Non-pigmented ciliary epithelial cell (primary cell): ENCODE data around the gene BPGM.
"Not testable (repeated sequence)": the region's sequence is repeated elsewhere in the genome, so short reads cannot be mapped to it uniquely, and the experiment has no call there.

Experiments
- DNase-seq: peaks from one replicate; pipeline ENCODE4 v3.0.0-alpha.2; 2010; ENCODE audit warnings: low read depth

The BPGM gene

DNA sequence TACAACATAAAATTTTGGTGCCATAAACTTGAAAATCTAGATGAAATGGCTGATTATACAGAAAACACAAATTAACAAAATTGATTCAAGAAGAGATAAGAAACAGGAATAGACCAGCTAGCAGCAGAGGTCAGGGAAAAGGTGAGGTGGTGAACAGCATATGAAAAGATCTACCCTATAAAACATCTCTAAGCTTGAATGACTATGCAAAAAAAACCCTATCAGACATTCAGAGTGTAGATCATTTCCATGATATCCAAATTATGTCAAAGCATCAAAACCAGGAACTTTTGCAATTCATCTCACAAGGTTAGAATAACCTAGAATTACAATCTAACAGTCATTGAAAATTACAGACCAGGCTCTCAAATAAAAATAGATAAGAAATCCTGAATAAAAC, 14.6 kb upstream of the BPGM start:
- DNase-seq, result no peak

DNA sequence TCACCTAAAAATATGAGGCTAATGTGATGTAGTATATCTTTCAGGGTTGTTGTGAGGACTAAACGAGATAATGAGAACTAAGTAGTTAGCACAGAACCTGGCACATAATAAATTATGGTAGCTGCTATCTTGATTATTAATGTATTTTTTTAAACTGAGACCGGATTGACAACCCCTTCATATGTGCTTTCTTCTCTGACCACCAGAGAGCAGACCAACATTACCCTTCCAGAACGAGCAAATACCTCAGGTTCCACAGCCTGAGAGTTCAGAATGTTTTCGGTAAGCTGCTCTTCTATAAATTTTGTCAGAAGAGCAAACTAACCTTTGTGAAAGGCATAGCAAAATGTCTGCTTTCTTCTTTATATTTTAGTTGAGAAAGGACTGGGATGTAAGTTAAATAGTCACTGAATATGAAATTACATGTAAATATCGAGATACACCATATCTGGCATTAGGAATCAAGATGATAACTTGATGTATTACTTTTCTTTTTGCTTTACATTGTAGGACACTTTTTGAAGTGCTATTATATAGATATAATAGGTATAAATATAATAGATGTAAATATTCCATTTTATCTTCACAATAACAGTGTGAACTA, 13.6 kb upstream of the BPGM start:
- DNase-seq, result no peak

DNA sequence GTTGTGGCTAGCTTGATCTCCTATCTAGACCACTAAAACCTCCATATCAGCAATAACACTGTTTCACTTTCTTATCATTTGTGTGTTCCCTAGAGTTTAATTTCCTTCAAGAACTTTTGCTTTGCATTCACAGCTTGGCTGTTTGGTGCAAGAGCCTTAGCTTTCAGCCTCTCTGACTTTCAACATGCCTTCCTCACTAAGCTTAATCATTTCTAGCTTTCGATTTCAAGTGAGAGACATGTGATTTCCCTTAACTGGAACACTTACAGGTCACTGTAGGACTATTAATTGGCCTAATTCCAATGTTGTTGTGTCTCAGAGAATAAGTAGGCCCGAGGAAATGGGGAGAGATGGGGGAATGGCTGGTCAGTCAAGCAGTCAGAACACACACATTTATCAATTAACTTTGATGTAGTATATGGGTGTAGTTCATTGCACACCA, 10.6 kb upstream of the BPGM start:
- DNase-seq, result no peak

DNA sequence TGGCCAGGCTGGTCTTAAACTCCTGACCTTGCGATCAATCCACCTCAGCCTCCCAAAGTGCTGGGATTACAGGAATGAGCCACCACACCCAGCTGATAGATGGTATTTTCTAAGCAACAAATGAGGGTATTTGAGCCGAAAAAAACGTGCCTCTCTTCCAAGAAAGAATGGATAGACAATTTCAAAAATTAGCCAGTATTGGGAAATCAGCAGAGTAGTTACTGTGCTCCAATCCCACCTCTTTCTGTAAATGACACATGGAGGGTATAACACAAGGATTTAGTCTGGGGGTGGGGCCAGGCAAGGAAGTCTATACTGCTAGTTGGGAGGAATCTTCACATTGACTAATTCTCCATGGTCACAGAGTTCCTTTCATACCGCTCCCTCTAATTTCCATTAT, 9.2 kb upstream of the BPGM start:
- DNase-seq, result no peak

DNA sequence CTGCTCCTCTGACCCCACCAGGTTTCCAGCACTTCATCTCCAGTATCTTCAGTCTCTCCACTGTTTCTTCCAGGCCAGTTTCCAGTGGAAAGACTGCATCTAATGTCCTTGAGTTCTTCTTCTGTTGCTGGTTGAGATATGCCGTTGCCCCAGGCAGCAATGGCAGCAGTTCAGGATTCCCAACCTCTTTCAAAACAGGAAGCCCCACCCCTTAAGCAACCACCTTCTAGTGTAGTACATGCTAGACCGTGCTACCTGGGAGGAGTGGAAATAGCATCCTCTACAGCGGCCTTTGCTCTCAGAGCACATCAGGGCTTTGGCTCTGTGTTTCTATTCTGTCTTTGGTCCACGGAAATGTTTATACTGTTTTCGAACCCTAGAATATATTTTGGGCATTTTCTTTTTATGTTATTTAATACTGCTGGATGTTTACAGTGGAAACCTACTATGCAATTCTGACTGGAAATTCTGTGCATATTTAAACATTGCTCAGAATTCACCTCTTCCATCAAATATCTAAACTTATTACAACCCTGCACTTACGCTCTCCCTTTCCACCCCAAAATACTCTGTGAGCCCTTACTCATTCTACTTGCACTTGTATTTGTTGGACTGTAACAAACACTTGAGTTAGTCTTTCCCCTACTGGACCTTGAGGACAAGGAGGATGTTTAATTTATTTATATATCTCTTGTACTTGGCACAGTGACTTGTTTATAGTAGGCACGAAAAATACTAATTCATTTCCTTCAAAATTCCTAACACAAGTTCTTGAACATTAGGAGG, 8.5 kb upstream of the BPGM start:
- DNase-seq, result no peak

DNA sequence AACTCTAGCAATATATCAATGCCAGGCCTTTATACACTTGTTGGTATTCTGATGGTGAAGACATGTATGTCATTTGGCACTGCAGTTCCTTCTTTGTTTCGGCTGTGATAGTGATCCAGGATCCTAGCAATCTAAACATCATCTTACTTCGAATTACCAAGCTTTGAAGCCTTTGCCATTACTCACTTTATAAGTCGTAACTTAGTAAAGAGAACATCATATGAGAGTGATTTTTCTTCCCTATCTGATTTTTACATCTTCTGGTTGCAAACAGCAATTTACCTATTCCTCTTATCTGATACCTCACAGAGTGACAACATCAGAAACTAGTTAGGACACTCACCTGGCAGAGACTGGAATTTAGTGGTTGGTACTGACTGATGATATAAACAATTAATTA, 7.6 kb upstream of the BPGM start:
- DNase-seq, result no peak

DNA sequence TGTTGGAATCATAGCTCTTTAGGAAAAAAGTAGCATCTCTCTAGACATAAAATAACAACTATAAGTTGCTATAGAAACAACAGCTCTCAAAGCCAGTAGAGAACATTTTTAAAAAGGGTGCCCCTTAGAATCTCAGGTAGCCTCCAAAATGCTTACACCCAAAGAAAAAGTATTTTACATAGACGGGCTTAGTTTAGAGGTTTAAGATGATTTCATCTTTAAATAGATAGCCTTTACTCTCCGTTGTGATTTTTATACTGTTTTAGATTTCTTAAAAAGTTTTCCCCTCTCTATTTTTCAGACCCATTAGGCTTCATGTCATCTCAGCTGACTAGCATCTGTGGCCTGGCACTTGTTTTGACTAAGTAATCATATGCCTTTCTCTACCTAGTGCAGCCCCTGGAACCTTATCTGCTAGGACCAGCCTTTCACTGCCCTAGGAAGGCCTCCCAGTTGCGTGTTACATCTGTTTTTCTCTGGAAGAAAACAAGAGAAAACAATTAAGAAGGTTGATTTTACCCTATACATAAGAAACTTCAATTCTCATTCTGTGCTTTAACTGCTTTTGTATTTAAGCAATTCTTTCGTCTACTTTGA, 6.9 kb upstream of the BPGM start:
- DNase-seq, result no peak

DNA sequence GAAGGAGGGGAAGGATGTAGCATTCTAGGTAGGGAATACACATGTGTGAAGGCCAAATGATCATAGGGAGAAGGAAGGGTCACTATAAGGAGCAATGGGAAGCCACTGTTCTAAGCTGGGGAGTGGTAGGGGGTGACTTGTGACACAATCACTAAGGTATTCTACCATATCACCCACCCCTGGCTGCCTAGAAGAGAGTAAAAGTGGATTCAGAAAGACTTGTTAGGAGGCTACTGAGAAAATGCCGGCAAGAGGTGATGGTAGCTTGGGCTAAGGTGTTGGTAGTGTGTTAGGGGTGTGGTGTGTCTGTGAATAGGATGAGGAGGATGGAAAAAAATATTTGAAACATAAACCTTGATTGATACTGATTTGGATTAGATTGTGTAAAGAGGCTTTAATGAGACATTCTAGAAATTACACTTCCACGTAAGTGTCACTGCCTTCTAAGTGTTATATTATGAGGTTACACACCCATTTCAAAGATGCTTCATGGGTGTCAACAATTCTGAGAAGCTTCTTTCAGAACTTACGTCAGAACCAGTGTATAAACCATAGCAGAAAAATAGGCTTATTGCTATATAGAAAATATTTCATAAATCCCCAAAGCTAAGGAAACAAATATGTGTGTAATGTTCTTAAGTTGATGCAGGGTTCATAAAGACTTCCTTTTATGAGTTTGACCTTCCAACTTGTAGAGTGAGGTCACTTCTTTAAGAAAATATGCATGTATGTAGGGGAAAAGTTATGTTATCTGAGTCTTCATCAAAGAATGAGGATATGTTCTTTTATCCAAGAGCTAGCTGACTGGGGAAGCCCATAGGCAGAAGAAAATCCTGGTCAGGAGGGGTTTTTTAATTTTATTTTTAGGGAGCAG, 5.6 kb upstream of the BPGM start:
- no peak for DNase-seq

DNA sequence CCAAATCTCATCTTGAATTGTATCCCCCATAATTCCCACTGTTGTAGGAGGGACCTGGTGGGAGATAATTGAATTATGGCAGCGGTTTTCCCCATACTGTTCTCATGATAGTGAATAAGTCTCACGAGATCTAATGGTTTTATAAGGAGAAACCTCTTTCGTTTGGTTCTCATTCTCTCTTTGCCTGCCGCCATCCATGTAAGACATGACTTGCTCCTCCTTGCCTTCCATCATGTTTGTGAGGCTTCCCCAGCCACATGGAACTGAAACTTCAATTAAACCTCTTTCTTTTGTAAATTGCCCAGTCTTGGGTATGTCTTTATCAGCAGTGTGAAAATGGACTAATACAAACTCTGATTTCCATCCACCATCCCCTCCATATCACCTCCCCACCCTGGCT, 4.7 kb upstream of the BPGM start:
- not testable (repeated sequence) for DNase-seq

DNA sequence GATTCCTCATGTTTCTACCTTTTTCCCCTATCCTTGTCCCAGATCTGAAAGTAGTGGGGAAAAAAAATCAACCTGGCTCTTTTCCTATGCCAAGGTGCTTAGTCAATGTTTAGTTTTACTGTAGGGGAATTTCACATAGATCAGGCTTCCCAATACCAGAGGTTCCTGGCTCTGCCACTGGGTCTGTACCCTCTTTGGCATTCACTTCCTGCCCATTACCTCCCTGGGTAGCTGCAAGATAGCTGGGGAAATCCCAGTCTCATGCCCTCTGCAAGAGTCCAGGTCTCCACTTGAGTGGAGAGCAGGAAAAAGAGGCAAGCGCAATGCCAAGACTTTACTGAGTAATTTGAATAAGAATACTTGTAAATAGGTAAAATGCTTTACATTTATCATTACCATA, 3.5 kb upstream of the BPGM start:
- no peak for DNase-seq

DNA sequence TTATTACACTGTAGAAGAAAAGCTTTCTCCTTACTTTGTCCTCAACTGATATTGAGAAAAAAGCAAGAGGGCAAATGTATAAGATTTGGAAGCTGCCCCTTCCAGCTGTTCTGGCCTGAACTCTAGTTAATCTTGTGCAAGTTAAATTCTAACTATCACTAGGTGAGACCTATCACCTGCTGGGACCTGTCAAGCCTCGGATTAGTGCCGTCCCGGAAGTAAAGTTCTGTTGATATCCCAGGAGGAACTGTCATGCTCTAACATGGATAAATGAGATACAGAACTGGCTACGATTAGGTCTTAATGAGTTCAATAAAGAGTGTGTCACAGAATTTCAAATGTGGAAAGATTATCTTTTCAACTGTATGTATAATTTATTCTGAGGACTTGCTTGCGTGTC, 1.2 kb upstream of the BPGM start:
- DNase-seq, result no peak

DNA sequence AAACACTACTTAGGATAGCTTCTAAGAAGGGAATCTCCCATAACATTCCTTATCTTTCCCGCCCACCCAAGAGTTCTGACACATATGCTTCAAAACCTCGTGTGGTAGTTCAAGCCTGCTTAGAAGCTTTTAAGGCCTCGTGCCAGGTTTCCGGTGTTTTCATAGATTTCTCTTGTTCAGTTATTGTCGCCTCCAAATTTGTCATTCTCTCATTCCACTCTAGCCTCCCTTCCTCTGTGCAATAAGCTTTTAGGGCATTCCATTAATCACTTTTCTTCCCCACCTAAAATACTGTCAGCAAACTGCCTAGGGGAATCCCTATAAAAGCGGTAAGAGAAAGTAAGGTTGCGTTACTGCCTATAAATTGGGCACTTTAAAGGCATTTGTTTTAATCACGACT, 718 bp upstream of the BPGM start:
- no peak for DNase-seq

DNA sequence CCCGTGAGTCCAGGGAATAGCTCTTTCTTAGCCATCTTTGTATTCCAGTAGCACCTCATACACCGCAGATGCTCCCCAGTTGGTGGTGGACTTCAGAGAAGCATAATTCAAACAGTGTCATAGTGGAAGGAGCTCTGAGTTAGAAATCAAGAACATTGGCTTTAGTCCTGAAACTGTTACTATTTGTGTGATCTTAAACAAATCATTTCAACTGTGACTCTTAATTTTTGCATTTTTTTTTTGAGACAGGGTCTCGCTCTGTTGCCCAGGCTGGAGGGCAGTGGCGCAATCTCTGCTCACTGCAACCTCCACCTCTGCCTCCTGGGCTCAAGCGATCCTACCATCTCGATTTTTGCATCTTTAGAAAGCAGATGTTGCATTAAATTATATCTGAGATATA, 1.8 kb downstream of the BPGM start:
- DNase-seq, result no peak

DNA sequence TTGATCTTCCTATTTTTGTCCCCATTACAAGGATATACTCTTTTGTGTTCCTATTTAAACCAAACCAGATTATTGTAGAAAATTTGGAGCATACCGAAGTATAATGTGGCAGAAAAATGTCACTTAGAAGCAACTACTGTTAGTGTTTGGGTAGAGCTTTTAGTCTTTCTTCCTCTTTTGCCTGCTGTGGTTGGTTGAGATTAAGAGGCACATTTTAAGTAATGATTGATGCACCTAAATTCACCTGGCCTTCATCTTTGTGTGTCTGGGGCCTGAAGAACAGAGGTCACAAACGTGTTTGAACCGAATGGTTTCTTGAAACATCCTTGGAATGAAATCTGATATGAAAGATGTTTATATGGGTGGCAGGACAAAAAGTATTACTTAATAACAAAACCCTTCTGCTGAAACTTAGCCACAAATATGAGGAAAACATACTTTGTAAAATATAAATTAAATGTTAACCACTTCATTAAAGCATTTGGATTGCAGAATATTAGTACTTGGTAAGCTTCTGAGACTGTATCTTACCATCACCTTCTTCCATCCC, 2.6 kb downstream of the BPGM start:
- no peak for DNase-seq

DNA sequence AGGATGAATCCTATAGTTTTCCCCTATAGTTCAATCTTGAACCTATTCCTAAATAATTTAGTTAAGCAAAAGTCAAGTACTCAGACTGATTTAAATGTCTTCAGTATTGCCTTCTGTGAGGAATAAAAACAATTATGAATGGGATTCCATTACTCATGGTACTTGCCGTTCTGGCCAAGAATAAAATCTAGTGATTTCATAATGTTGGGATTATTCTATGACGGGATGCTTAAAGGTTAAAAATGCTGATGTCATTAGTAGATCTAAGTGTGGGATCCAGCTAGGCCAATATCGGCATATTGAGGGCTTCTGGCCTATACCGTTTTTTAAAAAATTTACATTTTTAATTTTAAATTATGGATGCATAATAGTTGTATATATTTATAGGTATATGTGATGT, 5.3 kb downstream of the BPGM start:
- no peak for DNase-seq

DNA sequence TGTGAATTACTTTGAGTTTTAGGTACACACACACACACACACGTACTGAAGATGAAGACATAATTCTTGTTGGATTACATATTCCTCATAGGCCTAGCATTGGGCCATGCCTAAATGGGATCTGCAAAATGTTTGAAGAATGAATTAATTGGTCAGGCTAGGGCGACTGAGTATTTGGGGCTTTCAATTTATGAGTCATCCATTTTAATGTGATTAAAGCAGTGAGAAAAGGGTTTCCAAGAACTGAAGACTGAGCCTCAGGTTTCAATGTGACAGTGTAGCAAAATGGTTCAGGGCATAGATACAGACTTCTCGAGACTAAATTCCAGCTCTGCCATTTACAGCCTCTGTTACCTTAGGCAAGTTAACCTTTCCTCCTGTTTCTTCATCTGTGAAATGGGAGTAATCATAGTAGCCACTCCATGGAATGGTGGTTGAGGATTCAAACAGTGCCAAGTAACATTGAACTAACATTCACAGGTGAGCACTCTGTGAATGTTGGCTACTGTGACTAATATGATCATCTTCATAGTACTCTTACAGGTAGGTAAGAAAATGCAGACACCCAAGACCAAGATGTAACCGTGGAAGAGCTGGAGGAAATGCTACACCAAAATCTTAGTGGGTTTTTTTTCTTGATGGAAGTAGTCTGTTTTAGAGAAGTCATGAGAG, 7.6 kb downstream of the BPGM start:
- no peak for DNase-seq

DNA sequence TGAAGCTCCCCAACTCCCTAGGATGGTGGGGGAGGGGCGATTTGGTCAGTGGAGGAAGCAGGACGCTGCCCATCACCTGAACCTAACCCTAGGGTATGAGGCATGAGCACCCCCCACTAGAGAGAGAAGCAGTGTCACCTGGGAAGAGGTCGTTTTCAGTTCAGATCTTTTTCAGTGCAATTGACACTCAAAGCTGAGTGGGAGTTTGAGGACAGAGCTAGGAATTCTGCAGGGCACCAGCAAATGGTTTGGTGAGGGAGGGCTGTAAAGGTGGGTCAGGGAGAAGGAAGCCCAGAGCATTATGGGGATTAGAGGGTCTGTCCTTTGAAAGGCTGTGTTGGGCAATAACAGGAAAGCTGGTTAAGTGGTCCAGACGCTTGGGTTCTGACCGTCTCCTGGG, 10.9 kb downstream of the BPGM start:
- DNase-seq, result no peak

DNA sequence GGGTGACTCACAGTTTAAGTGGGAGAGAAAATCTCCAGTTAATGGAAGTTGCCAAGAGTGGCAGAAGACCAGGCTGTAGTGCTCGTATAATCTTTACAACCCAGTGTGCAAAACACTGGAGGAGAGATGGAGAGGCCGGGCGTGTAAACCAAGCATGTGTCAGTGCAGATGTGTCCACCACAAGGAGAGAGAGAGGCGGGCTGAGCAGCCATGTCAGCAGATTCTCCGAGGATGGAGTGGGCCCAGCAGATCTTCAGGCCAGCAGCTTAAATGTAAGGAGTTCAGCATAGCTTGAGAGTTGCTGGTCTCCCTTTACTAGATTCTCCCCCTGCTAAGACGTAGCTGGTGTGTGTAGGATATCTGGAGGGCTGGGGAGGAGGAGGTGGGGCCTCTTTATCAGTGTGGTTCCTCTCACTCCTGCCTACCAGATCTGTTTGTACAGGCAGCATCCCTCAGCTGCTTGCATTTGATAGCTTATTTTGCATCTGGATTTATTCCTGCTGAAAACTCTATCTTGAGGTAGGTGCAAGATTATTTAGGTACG, 13.7 kb downstream of the BPGM start:
- DNase-seq, result no peak

DNA sequence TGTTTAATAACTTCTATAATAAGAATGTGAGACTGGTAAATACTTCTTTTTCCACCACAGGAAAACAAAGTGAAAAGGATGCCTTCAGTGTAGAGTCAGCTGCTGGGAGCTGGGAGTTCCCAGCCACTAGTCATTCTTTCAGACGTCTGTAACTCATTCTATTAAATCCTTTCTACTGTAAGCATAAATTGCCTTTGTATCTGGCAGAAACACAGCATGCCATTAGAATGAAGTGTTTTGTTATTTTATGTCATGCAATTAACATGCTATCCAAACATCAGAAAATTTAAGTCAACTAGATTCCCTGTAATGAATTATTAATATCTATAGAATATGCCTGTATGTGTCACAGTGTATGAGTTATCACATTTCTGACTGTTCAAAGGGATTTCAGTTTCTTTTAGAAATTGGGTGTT, 14.3 kb downstream of the BPGM start:
- DNase-seq, result peak; percentile 78

DNA sequence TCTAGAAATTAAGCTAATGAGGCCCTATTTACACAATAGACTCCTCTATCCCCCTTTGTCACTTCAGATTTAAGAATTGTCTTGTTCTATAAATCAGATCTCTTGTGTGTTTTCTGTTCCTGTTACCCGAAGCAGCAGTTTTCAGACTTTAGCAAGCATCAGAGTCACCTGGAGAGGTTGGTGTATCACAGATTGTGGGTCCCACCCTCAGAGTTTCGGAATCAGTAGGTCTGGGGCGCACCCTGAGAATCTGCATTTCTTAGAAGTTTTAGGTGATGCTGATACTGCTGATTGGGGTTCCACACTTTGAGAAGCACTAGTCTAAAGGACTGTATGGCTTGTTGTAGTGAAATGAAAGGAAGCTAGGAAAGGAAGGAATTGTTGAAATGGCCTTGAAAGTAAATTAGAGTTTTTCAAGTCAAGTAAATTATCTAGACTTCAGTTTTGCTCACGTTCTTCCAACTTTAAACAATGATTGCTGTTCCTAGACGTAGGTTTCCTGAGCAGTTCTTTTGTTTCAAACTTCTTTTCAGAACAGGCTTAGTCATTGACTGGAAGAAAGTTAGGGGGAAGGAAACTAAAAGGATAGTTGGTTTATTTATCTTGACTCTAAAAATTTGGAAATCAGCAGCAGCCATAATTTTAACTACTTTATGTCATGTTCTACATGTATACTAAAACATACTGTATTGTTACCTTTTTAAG, 15.7 kb downstream of the BPGM start:
- no peak for DNase-seq

DNA sequence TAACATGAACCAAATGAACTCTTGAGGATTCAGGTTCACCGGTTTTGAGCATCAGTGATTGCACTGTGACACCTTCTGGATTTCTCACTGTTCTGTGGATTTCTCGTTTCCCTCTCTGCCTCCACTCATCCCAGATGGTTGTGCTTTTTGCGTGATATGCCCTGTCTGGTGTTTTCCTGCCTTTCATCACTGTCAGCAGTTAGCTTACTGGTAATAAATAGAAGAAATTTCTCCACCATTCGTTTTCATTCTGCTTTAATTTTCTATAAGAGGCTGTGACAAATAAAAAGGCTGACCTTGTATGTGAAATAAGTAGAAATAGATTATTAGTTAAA, 16.2 kb downstream of the BPGM start:
- no peak for DNase-seq
